Activated CD4-positive, alpha-beta memory T cell treated with anti-CD3 and anti-CD28 coated beads, Interleukin-2, amount 10 ng/mL, durations not matched to agents 7 days and 5 days (primary cell): ENCODE data around the gene KCNJ12. TPM values are rescaled to one million over a fixed set of nuclear protein-coding genes. Genes with fewer than 3 reads are reported as not detected.

Experiments used
- CTCF ChIA-PET: fragments of 350-600 bp; sonication (Branson Sonifier 250); formaldehyde crosslinking; loops from one replicate; lab custom pipeline; 2021; ENCODE audit warnings: antibody characterized with exemption, inconsistent platforms; lab: Charles Lee
- POLR2A ChIA-PET: fragments of 350-600 bp; sonication (Branson Sonifier 250); formaldehyde crosslinking; loops from one replicate; lab custom pipeline; 2021; ENCODE audit warnings: antibody characterized with exemption; lab: Charles Lee
- DNase-seq: peaks from one replicate; pipeline ENCODE4 v3.0.0-alpha.2; 2020
- H3K27ac Mint-ChIP-seq: one replicate; pipeline ENCODE4 v1.8.0; 2021; ENCODE audit warnings: mild to moderate bottlenecking, mixed read lengths
- H3K27me3 Mint-ChIP-seq: one replicate; pipeline ENCODE4 v1.8.0; 2021; ENCODE audit warnings: mixed read lengths
- H3K36me3 Mint-ChIP-seq: one replicate; pipeline ENCODE4 v1.8.0; 2021; ENCODE audit warnings: low read depth, mixed read lengths
- H3K4me1 Mint-ChIP-seq: one replicate; pipeline ENCODE4 v1.8.0; 2021; ENCODE audit warnings: mixed read lengths
- H3K4me3 Mint-ChIP-seq: one replicate; pipeline ENCODE4 v1.8.0; 2021; ENCODE audit warnings: mild to moderate bottlenecking, mixed read lengths
- H3K9me3 Mint-ChIP-seq: one replicate; pipeline ENCODE4 v1.8.0; 2021; ENCODE audit warnings: mixed read lengths
- total RNA-seq, 2 experiments: library from RNA; stranded (reverse); gene quantifications; one replicate each; pipeline ENCODE4 v1.2.3, GENCODE V29; 2021

KCNJ12 gene
- total RNA-seq, 2 experiments from 2014 or later: not detected

DNA sequence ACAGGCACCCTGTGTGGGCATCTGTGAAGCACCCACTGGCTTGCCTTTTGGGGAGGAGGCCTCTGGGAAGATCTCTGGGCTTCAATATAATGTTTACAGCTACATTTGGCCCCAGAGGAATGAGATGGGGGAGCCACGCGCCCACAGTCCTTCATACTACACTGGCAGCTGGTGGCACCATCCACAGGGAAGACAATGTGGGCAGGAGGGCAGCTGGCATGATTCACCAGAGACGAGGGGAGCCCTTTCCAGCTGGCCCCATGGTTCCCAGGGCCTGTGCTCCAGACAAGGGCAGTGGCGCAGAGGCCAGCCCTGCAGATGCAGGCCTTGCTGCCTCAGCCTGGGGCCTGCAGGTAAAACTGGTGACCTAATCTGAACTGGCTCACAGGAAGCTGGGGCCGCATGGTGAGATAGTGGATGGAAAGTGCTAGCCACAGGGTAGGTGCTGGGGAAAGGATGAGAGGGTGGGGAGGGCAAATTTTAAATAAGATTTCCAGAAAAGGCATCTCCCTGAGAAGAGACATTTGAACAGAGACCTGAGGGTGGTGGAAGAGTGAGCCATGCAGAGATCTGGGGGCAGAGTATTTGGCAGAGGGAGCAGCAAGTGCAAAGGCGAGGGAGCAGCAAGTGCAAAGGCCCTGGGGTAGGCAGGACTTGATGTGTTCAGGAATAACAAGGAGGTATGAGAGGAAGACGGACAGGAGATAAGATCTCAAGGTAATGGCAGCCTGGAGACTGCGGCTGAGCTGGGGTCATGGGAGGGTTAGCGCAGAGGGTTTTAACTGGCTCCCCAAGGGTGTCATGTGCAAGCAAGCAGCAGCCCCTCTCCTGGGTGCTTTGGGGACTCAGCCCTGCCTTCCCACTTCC, 12.1 kb upstream of the KCNJ12 start:
- Mint-ChIP-seq H3K4me3 (no peak overlapping the region), H3K9me3 (no peaks in the 10 kb centered on the region), H3K4me1 (peaks cover 6% of the 10 kb centered on the region), H3K27me3 (no peaks in the 10 kb centered on the region), H3K36me3 (no peaks in the 10 kb centered on the region), H3K27ac (no peak overlapping the region)
- DNase-seq: no peak
- POLR2A ChIA-PET: no interaction called here
- CTCF ChIA-PET: no interaction called here

DNA sequence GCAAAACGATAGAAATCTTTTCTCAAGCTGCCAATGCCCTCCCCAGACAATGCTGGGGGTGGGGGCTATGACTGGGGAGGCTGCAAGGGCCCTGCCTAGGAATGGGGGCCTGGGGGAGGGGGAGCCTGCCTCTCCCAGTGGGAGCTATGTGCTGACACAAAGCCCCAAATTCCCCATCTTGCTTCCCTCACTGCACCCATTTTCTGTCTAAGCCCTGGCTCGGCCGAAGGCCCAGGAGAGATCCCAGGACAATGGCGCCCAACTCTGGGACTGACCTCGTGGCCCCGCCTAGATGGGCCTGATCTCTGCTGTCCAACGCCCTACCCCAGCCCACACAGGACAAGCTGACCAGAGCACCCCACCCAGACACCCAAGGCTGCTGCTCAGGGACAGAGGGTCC, 11.1 kb upstream of the KCNJ12 start:
- ChIA-PET CTCF (no interaction called here), POLR2A (no interaction called here)
- Mint-ChIP-seq H3K4me1 (peaks cover 8% of the 10 kb centered on the region), H3K27ac (no peak overlapping the region), H3K36me3 (no peaks in the 10 kb centered on the region), H3K9me3 (no peaks in the 10 kb centered on the region), H3K27me3 (no peaks in the 10 kb centered on the region), H3K4me3 (no peak overlapping the region)
- DNase-seq: no peak

DNA sequence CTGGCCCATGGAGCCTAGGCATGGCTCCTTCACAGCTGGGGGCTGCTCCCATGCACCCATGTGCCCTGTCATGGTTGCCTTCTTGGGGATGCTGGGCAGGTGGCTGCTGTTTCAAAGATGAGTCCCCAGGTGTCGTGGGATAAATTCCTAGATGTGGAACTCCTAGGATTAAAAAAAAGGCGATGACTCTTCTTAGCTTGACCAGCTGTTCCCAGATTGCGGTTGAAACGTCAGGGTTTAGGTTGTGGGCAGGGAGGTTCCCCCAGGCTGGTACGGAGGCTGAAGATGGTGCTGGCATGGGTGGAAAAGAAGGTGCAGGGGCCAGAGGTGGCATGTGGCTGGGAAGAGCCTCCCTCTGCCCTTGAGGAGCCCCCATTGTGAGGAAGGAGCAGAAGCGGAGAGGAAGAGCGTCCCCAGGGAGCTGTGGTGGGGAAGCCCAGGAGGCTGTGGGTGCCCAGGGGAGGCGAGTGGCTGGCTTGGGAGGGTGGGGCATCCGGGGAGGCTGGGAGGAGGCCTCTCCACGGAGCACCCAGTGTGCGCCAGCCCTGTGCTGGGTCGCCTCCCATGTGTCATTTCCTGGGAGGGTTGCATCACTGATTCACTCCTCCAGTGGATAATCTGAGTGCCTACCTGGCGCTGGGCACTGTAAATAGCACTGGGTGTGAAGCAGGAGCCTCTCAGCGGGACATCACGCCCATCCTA, 7.5 kb upstream of the KCNJ12 start:
- peak; percentile 27 for DNase-seq
- Mint-ChIP-seq H3K36me3 (no peaks in the 10 kb centered on the region), H3K4me3 (no peak overlapping the region), H3K27ac (no peak overlapping the region), H3K27me3 (peaks cover 2% of the 10 kb centered on the region), H3K9me3 (no peaks in the 10 kb centered on the region), H3K4me1 (peaks cover 8% of the 10 kb centered on the region)
- POLR2A ChIA-PET: no interaction called here
- CTCF ChIA-PET: interaction anchor here (0.5 kb wide), 1 partner anchor 111 kb away, joined by 3 read pairs; no protein-coding TSS in a partner anchor

DNA sequence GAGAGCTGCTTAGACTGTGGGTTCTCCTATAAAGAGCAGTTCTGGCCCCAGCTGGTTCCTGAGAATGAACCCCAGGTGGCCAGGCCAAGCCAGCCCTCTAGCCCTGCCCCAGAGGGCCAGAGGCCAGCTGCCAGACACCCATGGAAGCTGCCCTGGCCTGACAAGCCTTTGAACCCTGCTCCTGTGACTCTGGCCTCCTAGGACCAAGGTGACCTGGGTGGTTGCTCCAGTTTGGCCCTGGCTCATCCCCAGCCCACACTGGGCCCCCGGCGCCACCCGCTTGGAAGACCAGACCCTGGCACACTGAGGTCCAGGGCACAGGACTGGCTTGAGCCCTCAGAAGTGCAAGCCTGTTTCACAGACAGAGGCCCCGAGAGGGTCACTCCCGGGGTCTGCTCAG, 6.8 kb upstream of the KCNJ12 start:
- CTCF ChIA-PET: no interaction called here
- Mint-ChIP-seq H3K27ac (no peak overlapping the region), H3K27me3 (peaks cover 2% of the 10 kb centered on the region), H3K4me3 (no peak overlapping the region), H3K9me3 (no peaks in the 10 kb centered on the region), H3K36me3 (no peaks in the 10 kb centered on the region), H3K4me1 (peaks cover 8% of the 10 kb centered on the region)
- no peak for DNase-seq
- POLR2A ChIA-PET: no interaction called here

DNA sequence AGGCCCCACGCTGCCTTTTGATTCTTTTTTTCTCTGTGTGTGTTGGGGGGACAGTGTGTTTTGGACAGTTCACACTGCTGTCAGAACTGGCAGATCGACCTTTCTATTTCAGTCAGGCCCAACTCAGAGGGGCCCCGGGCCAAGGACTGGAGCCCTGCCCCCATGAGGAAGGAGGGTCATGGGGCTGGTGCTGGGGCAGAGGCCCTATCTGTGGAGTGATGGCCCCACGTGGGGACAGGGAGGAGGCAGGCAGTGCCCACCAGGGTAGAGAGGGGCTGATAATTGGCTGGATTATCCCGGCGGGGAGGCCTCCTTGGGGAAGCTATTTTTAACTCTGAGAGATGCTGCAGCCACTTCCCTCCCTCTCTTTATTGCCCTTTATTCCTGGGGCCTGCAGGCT, 5.7 kb upstream of the KCNJ12 start:
- H3K9me3 Mint-ChIP-seq: no peaks in the 10 kb centered on the region
- H3K36me3 Mint-ChIP-seq: no peaks in the 10 kb centered on the region
- H3K27ac Mint-ChIP-seq: no peak overlapping the region
- POLR2A ChIA-PET: no interaction called here
- DNase-seq: no peak
- H3K4me1 Mint-ChIP-seq: peaks cover 8% of the 10 kb centered on the region
- CTCF ChIA-PET: no interaction called here
- peaks cover 10% of the 10 kb centered on the region for H3K27me3 Mint-ChIP-seq
- no peak overlapping the region for H3K4me3 Mint-ChIP-seq

DNA sequence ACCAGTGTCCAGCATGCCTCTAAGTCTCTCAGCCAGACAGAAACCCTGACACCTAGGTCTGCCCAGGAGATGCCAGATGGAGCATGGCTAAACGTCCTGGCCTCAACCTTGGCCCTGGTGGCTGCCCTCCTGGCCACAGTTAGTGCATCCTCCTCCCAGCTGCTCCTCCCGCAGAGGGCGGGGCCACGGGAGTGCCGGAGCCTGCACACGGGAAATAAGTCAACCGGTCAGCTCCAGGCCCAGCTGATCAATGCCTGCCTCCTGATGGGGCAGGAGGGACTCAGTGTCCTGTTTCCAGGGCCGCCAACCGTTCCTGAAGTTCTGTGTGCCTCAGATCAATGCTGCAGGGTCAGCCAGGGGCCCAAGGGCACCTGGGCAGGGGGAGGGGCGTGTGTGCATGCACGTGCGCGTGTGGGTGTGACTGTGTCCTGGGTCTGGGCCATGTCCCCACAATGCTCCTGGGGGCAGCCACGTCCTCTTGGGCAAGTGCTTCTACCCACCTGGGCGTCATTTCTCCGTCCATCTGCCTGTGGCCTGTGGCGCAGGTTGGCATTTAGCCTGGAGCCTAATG, 4.6 kb upstream of the KCNJ12 start:
- H3K27me3 Mint-ChIP-seq: peaks cover 16% of the 10 kb centered on the region
- POLR2A ChIA-PET: no interaction called here
- DNase-seq: no peak

DNA sequence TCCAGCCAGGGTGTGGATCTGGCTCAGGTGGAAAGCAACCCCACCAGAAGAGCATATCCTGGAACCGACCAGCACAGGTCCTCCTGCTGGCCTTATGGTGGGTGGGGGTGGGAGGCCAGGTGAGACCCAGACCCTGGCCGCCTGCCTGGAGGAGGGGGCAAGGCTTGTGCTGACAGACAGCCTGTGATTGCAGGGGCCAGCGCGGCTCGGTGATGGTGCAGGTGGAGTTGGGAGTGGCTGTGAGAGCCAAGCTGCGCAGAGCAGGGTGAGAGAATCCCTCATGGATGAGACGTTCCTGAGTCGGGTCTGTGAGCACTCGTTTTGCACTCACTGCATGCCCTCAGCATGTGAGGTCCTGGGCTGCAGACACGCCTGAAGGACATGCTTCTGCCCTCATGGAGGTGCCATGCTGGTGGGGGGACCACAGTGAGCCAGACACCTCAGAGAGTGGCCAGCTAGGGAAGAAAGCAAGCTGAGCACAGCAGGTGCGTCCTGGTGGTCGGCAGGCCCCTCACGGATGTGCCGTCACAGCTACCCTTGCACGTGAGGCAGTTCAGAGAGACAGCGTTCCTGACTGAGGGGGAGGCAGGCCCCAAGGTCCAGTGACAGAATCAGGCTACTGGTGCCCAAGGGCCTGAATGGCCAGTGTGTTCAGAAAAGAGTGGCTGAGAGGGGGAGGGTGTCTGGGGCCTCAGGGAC, 3.8 kb upstream of the KCNJ12 start:
- Mint-ChIP-seq H3K36me3 (no peaks in the 10 kb centered on the region), H3K4me3 (no peak overlapping the region)
- no peak for DNase-seq

More for the DNA sequence above, 4.6 kb upstream of the KCNJ12 start:
- Mint-ChIP-seq H3K36me3 (no peaks in the 10 kb centered on the region), H3K27ac (no peak overlapping the region), H3K4me3 (no peak overlapping the region), H3K4me1 (peaks cover 10% of the 10 kb centered on the region), H3K9me3 (no peaks in the 10 kb centered on the region)
- CTCF ChIA-PET: no interaction called here

DNA sequence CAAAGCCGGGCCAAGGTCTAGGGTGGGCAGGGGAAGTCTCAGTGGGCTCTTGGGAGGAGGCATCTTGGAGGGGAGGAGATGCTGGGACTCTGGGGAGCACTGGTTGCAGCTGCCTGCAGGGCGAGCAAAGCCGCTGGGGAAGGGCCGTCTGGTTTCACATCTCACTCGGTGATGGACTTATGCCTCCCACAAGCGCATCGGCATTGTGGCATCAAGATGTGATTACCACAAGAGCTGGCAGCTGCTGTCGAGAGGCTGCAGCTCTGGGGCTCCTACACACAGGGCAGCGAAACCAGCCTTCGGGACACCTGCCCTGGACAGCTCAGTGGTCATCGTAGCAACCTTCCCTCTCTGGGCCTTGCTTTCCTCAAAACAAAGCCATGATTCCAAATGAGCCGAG, 3.1 kb upstream of the KCNJ12 start:
- no peaks in the 10 kb centered on the region for H3K36me3 Mint-ChIP-seq
- no peaks in the 10 kb centered on the region for H3K9me3 Mint-ChIP-seq
- no peak for DNase-seq
- no peak overlapping the region for H3K27ac Mint-ChIP-seq
- H3K4me1 Mint-ChIP-seq: peaks cover 16% of the 10 kb centered on the region
- ChIA-PET POLR2A (no interaction called here), CTCF (no interaction called here)
- no peak overlapping the region for H3K4me3 Mint-ChIP-seq
- peaks cover 27% of the 10 kb centered on the region for H3K27me3 Mint-ChIP-seq

More for the DNA sequence above, 3.8 kb upstream of the KCNJ12 start:
- peaks cover 14% of the 10 kb centered on the region for H3K4me1 Mint-ChIP-seq
- H3K9me3 Mint-ChIP-seq: no peaks in the 10 kb centered on the region
- H3K27ac Mint-ChIP-seq: no peak overlapping the region
- peaks cover 22% of the 10 kb centered on the region for H3K27me3 Mint-ChIP-seq
- POLR2A ChIA-PET: no interaction called here
- CTCF ChIA-PET: no interaction called here

DNA sequence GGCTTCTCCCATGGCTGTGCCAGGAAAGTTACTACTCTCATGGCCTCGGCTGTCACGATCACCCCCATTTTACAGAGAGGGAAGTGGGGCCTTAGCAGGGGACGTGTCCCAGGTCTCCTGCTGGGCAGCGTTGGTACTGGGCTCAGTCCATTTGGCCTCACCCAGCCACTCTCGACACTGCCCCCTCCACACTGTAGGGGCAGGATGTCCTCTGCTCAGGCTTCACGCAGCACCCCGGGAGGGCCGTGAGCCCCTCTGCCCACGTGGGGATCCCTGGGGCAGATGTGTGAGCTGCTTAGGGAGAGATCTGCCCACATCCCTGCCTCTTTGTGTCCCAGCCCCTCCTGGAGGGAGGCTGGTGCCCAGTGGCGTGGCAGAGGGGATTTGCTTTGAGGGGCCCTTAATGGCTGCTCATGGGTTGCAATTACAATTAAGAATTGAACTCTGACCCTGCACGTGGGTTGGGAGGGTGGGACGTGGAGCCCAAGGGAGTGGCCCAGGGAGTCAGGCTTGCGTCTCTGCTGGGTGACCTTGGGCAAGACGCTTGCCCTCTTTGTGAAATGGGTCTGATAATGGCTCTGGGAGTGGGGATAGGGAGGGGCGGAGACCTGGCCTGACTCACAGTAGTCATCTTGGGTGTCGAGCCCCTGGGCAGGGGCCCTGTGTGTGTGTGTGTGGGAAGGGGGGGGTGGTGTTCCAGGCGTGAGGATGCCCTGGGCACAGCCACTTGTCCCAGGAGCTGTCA, 2.3 kb upstream of the KCNJ12 start:
- ChIA-PET POLR2A (no interaction called here), CTCF (no interaction called here)
- H3K36me3 Mint-ChIP-seq: no peaks in the 10 kb centered on the region
- H3K4me3 Mint-ChIP-seq: no peak overlapping the region
- peaks cover 27% of the 10 kb centered on the region for H3K27me3 Mint-ChIP-seq
- H3K9me3 Mint-ChIP-seq: no peaks in the 10 kb centered on the region
- peaks cover 10% of the 10 kb centered on the region for H3K4me1 Mint-ChIP-seq
- no peak for DNase-seq
- H3K27ac Mint-ChIP-seq: no peak overlapping the region

DNA sequence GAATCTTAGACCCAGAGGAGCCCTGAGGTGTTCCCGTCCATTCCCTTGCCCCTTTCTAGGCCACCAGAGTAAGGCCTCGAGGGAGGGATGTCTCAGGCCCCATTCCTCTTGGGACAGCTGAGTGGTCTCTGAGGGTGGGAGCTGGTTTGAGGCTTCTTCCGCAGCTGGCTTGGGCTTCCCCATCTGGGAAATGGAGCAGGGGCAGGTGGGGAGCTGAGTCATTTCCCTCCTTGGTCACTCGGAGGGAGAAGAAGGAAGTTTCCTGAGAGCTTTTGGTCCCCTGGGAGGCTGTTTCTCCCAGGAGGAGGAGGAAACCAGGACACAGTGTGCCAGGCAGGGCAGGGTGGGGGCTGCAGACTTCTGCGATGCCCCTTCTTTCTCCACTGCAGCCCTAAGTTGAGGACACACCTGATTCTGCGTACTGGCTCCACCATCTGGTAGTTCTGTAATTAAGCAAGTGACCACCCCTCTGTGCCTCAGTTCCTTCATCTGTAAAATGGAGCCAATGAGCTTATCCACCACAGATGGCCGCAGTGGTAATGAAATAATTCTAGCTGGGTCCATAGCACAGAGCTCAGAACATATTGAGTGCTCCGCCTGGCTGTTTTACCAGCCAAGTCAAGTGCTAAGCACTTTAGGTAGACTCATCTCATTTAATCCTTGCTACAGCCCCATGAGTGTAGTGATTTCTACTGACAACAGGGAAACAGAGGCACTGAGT, 1.6 kb upstream of the KCNJ12 start:
- peaks cover 27% of the 10 kb centered on the region for H3K27me3 Mint-ChIP-seq
- DNase-seq: no peak
- peaks cover 8% of the 10 kb centered on the region for H3K4me1 Mint-ChIP-seq
- CTCF ChIA-PET: no interaction called here
- POLR2A ChIA-PET: no interaction called here
- H3K9me3 Mint-ChIP-seq: no peaks in the 10 kb centered on the region
- no peak overlapping the region for H3K27ac Mint-ChIP-seq
- H3K36me3 Mint-ChIP-seq: no peaks in the 10 kb centered on the region
- no peak overlapping the region for H3K4me3 Mint-ChIP-seq

DNA sequence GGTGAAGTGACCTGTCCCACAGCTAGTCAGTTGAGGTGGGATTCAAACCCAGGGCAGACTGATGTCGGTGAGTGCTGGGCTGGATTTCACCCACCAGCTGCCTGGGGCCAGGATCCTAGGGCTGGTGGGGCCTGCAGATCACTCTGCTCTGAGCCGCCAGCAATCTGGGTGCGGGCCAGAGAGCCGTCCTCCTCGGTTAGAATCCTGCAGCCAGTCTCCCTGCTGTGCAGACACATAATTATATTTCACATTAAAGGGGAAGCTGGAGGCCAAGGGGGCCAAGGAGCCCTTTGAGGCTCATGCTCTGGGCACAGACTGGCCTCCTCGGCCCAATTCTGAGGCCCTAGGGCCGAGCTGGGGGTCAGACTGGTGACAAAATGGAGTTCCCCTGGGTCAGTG, 996 bp upstream of the KCNJ12 start:
- Mint-ChIP-seq H3K4me3 (no peak overlapping the region), H3K4me1 (peaks cover 8% of the 10 kb centered on the region)
- POLR2A ChIA-PET: no interaction called here

DNA sequence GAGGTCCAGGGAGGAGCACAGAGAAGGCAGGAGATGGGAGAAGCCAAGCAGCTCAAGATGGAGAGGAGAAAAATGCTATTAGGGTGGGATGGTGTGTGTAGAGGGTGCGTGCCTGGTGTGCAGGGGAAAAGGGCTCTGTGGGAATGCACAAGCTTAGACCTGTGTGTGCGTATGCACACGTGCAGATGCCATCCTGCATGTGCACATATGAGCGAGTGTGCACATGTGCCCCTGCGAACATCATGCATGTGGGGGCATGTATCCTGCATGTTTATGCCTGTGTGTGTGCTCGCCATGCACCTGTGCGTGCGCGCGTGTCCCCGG, 438 bp upstream of the KCNJ12 start:
- no peak overlapping the region for H3K4me3 Mint-ChIP-seq
- H3K27me3 Mint-ChIP-seq: peaks cover 27% of the 10 kb centered on the region
- ChIA-PET CTCF (no interaction called here), POLR2A (no interaction called here)
- H3K36me3 Mint-ChIP-seq: no peaks in the 10 kb centered on the region
- no peaks in the 10 kb centered on the region for H3K9me3 Mint-ChIP-seq
- H3K27ac Mint-ChIP-seq: no peak overlapping the region
- DNase-seq: no peak
- H3K4me1 Mint-ChIP-seq: peaks cover 8% of the 10 kb centered on the region

More for the DNA sequence above, 996 bp upstream of the KCNJ12 start:
- Mint-ChIP-seq H3K9me3 (no peaks in the 10 kb centered on the region), H3K27me3 (peaks cover 27% of the 10 kb centered on the region), H3K36me3 (no peaks in the 10 kb centered on the region), H3K27ac (no peak overlapping the region)
- CTCF ChIA-PET: no interaction called here
- DNase-seq: no peak
